Mesenchymal stem cell (in vitro differentiated cells and primary cell): ENCODE results near the gene GDF9.

Source experiments
- DNase-seq: peaks from one replicate; pipeline ENCODE4 v3.0.0-alpha.2; 2013
- H2AFZ ChIP-seq: one replicate; pipeline ENCODE4 v1.6.1; 2013; ENCODE audit warnings: low read depth, mild to moderate bottlenecking, control low read depth, inconsistent platforms, low read length, moderate library complexity
- H2AK5ac ChIP-seq: 2 replicates; pipeline ENCODE4 v1.6.1; 2013; ENCODE audit warnings: low read length, moderate library complexity, mild to moderate bottlenecking, inconsistent platforms; ENCODE audit not compliant: severe bottlenecking
- H2BK120ac ChIP-seq: one replicate; pipeline ENCODE4 v1.6.1; 2013; ENCODE audit warnings: low read depth, mild to moderate bottlenecking, inconsistent platforms, low read length, moderate library complexity
- H2BK12ac ChIP-seq, 2 experiments: one replicate each; pipeline ENCODE4 v1.6.1; 2013; ENCODE audit warnings: inconsistent platforms in 2 of 2, low read length in 2 of 2, mild to moderate bottlenecking in 2 of 2, moderate library complexity in 2 of 2, control low read depth in 1 of 2
- H2BK15ac ChIP-seq: one replicate; pipeline ENCODE4 v1.6.1; 2013; ENCODE audit warnings: mild to moderate bottlenecking, low read depth, inconsistent platforms; ENCODE audit not compliant: poor library complexity, severe bottlenecking
- H2BK5ac ChIP-seq: 2 replicates; pipeline ENCODE4 v1.6.1; 2013; ENCODE audit warnings: low read depth, mild to moderate bottlenecking, low read length, control low read depth, inconsistent platforms; ENCODE audit not compliant: poor library complexity, severe bottlenecking
- H3K14ac ChIP-seq, 2 experiments: one replicate each; pipeline ENCODE4 v1.6.1; 2013; ENCODE audit warnings: inconsistent platforms in 2 of 2, low read length in 2 of 2, control low read depth in 1 of 2, mild to moderate bottlenecking in 1 of 2, moderate library complexity in 1 of 2
- H3K18ac ChIP-seq, 2 experiments: one replicate each; pipeline ENCODE4 v1.6.1; 2013; ENCODE audit warnings: inconsistent platforms in 2 of 2, low read length in 2 of 2, control low read depth in 1 of 2, low read depth in 1 of 2, mild to moderate bottlenecking in 1 of 2
- H3K23ac ChIP-seq, 2 experiments: one replicate each; pipeline ENCODE4 v1.6.1; 2013; ENCODE audit warnings: inconsistent platforms in 2 of 2, low read length in 2 of 2, mild to moderate bottlenecking in 2 of 2, moderate library complexity in 2 of 2, control low read depth in 1 of 2
- H3K27ac ChIP-seq: 2 replicates; pipeline ENCODE4 v1.5.1; 2013; ENCODE audit warnings: mild to moderate bottlenecking, moderate library complexity, low read length, control low read depth, inconsistent platforms; ENCODE audit not compliant: poor library complexity, severe bottlenecking
- H3K27me3 ChIP-seq, 2 experiments: 2 replicates each; pipeline versions ENCODE4 v1.6.1 to v1.7.0; 2013; ENCODE audit warnings: low read length in 2 of 2, mild to moderate bottlenecking in 2 of 2, moderate library complexity in 2 of 2, control low read depth in 1 of 2, inconsistent platforms in 1 of 2; ENCODE audit not compliant: control insufficient read depth in 1 of 2, insufficient read depth in 1 of 2
- H3K36me3 ChIP-seq, 2 experiments: 2 replicates each; pipeline versions ENCODE4 v1.6.1 to v1.7.0; 2013; ENCODE audit warnings: low read length in 2 of 2, control low read depth in 1 of 2, inconsistent platforms in 1 of 2, low read depth in 1 of 2, mild to moderate bottlenecking in 1 of 2; ENCODE audit not compliant: insufficient read depth in 2 of 2, control insufficient read depth in 1 of 2
- H3K4ac ChIP-seq, 2 experiments: one replicate each; pipeline ENCODE4 v1.6.1; 2013; ENCODE audit warnings: inconsistent platforms in 2 of 2, low read length in 2 of 2, mild to moderate bottlenecking in 2 of 2, moderate library complexity in 2 of 2, control low read depth in 1 of 2, low read depth in 1 of 2
- H3K4me1 ChIP-seq: 2 replicates; pipeline ENCODE4 v1.6.1; 2013; ENCODE audit warnings: low read depth, low read length, control low read depth; ENCODE audit not compliant: control insufficient read depth, insufficient read depth
- H3K4me2 ChIP-seq: 2 replicates; pipeline ENCODE4 v1.6.1; 2013; ENCODE audit warnings: low read length, mild to moderate bottlenecking, inconsistent platforms; ENCODE audit not compliant: poor library complexity, severe bottlenecking
- H3K4me3 ChIP-seq, 2 experiments: 2 replicates each; pipeline versions ENCODE4 v1.5.1 to v1.7.0; 2013; ENCODE audit warnings: low read length in 2 of 2, mild to moderate bottlenecking in 2 of 2, control low read depth in 1 of 2, low read depth in 1 of 2; ENCODE audit not compliant: insufficient read depth in 1 of 2
- H3K79me1 ChIP-seq: replicated peaks from 2 replicates; pipeline ENCODE4 v1.6.1; 2013; ENCODE audit warnings: mild to moderate bottlenecking, control low read depth, low read length, inconsistent platforms; ENCODE audit not compliant: poor library complexity, severe bottlenecking
- H3K9ac ChIP-seq: 2 replicates; pipeline ENCODE4 v1.7.0; 2013; ENCODE audit warnings: mild to moderate bottlenecking, low read length, moderate library complexity
- H3K9me3 ChIP-seq: 2 replicates; pipeline ENCODE4 v1.7.0; 2013; ENCODE audit warnings: mild to moderate bottlenecking, low read length; ENCODE audit not compliant: control insufficient read depth
- H4K8ac ChIP-seq: one replicate; pipeline ENCODE4 v1.6.1; 2013; ENCODE audit warnings: inconsistent platforms, mild to moderate bottlenecking, low read length, moderate library complexity
- H4K91ac ChIP-seq: one replicate; pipeline ENCODE4 v1.6.1; 2013; ENCODE audit warnings: mild to moderate bottlenecking, low read length, inconsistent platforms
- WGBS: methylation state at CpG from one replicate; pipeline ENCODE4 v1.1.7; 2013; ENCODE audit warnings: mixed read lengths; 5-methylcytosine and 5-hydroxymethylcytosine counted together

The GDF9 gene

DNA sequence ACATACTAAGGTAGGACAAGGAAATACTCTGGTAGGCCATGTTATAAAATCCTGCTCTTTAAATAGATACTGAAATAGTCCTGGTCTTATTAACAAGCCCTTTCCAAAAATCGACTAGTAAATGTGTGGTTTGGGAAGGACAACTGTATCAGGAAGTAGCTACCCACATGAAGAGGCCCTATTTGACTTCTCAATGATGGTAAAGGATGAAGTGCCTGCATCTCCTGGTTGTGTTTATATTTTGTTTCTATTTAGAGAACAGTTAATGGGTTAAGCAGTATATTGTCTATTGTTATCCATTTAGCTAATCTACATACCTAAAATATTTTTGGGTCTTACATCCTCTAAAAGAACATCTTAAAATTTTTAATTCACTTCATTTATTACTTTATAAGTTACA is 12.5 kb downstream of the GDF9 start:
- no peaks in the 10 kb centered on the region for H3K79me1 ChIP-seq
- no peaks in the 10 kb centered on the region for H3K27me3 ChIP-seq
- H3K14ac ChIP-seq = no peak overlapping the region
- no peak overlapping the region for H2BK5ac ChIP-seq
- H2BK120ac ChIP-seq = no peak overlapping the region
- no peak overlapping the region for H3K23ac ChIP-seq
- WGBS = 60% methylated on average over 1 of the region's 1 CpG
- H3K4me2 ChIP-seq = no peak overlapping the region
- no peak overlapping the region for H2AK5ac ChIP-seq
- H3K4ac ChIP-seq = no peak overlapping the region
- no peak overlapping the region for H4K91ac ChIP-seq
- H2BK12ac ChIP-seq = no peak overlapping the region
- H3K4me1 ChIP-seq = no peaks in the 10 kb centered on the region
- no peak overlapping the region for H3K4me3 ChIP-seq
- H2BK15ac ChIP-seq = no peak overlapping the region
- H3K18ac ChIP-seq = no peak overlapping the region
- H3K36me3 ChIP-seq = no peaks in the 10 kb centered on the region
- no peak overlapping the region for H3K27ac ChIP-seq
- no peak for DNase-seq
- no peak overlapping the region for H3K9ac ChIP-seq
- no peak overlapping the region for H4K8ac ChIP-seq
- H3K9me3 ChIP-seq = no peaks in the 10 kb centered on the region
- H2AFZ ChIP-seq = no peak overlapping the region

DNA sequence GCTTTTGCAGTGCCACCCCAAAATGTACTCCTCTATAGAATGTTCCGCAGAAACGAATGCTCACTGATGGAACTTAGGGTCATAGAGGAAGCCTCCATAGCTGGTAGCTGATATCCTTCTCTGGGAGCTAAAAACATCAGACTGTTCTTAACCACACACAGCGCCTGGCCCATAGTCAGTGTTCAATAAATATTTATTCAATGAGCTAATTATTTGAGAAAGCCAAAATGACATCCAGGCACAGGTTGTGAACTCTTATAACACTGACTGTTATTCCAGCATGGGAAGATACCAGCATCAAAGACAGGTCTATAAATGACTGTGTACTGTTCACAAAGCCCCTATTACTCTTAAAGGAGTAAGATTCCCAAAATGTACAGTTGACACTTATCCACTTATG is 12.9 kb downstream of the GDF9 start:
- no peak overlapping the region for H2BK120ac ChIP-seq
- H3K9ac ChIP-seq = no peak overlapping the region
- no peaks in the 10 kb centered on the region for H3K4me1 ChIP-seq
- H3K36me3 ChIP-seq = no peaks in the 10 kb centered on the region
- DNase-seq = no peak
- H3K14ac ChIP-seq = no peak overlapping the region
- H2BK12ac ChIP-seq = no peak overlapping the region
- H2AFZ ChIP-seq = no peak overlapping the region
- H2BK15ac ChIP-seq = no peak overlapping the region
- H2BK5ac ChIP-seq = no peak overlapping the region
- WGBS = 95% methylated on average over 2 of the region's 3 CpGs
- H3K4me2 ChIP-seq = no peak overlapping the region
- no peak overlapping the region for H3K23ac ChIP-seq
- H3K27me3 ChIP-seq = no peaks in the 10 kb centered on the region
- H3K4ac ChIP-seq = no peak overlapping the region
- H3K79me1 ChIP-seq = no peaks in the 10 kb centered on the region
- no peak overlapping the region for H4K91ac ChIP-seq
- no peak overlapping the region for H3K27ac ChIP-seq
- H3K4me3 ChIP-seq = no peak overlapping the region
- H3K18ac ChIP-seq = no peak overlapping the region
- no peaks in the 10 kb centered on the region for H3K9me3 ChIP-seq
- H2AK5ac ChIP-seq = no peak overlapping the region
- H4K8ac ChIP-seq = no peak overlapping the region

DNA sequence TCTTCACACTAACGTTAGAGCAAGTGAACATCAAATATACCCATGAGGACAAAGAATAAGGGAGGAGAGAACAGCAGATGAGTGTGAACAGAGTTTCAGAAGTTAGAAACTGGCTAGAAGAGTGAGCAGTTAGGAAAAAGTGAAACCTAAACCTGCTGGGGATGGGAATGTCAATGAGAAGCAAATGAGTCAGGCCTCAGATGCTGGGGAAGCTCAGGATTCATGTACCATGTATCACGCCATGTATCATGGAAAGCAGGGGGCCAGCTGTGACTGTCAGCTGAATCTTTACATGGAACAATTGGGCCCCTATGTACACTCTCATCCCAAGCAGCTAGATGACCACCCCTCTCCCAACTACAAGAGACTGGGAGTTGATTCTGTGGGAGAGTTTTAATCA is 16.2 kb downstream of the GDF9 start:
- Histone ChIP-seq H3K14ac (no peak overlapping the region), H3K27ac (no peak overlapping the region), H3K18ac (no peak overlapping the region), H3K9me3 (no peaks in the 10 kb centered on the region), H2BK15ac (no peak overlapping the region), H4K8ac (no peak overlapping the region), H2AK5ac (no peak overlapping the region), H3K23ac (no peak overlapping the region), H2BK12ac (no peak overlapping the region), H2BK5ac (no peak overlapping the region), H3K4me3 (no peak overlapping the region), H3K36me3 (no peaks in the 10 kb centered on the region), H3K9ac (no peak overlapping the region), H3K4me2 (no peak overlapping the region), H2AFZ (no peak overlapping the region), H3K27me3 (no peaks in the 10 kb centered on the region), H3K4me1 (no peaks in the 10 kb centered on the region), H4K91ac (no peak overlapping the region), H3K4ac (no peak overlapping the region), H3K79me1 (no peaks in the 10 kb centered on the region), H2BK120ac (no peak overlapping the region)
- peak; percentile 55 for DNase-seq
- WGBS = 100% methylated on average over 2 of the region's 2 CpGs

DNA sequence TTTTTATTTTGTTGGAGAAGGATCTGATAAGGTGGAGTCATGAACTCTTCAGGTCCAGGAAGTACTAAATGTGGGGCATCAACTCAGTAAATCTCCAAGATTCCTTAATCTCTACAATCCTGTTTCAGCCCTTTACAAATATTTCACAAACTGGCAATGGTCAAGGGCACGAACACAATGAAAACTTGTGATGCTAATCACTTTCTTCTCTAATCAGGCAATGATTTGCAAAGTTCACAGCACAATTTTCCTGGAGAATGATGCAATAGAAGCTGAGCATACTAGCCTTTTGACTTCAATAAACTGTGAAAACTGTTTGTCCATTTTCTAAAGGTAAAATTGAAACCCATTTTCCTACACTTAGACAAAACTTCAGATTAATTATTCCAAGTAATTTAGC is 16.9 kb downstream of the GDF9 start:
- no peak overlapping the region for H3K27ac ChIP-seq
- no peaks in the 10 kb centered on the region for H3K79me1 ChIP-seq
- no peaks in the 10 kb centered on the region for H3K4me1 ChIP-seq
- H3K23ac ChIP-seq = no peak overlapping the region
- H4K91ac ChIP-seq = no peak overlapping the region
- no peak overlapping the region for H3K4me2 ChIP-seq
- no peak overlapping the region for H2BK5ac ChIP-seq
- no peak overlapping the region for H2BK12ac ChIP-seq
- H3K27me3 ChIP-seq = no peaks in the 10 kb centered on the region
- H3K18ac ChIP-seq = no peak overlapping the region
- no peak overlapping the region for H2BK120ac ChIP-seq
- H2BK15ac ChIP-seq = no peak overlapping the region
- no peak overlapping the region for H3K9ac ChIP-seq
- H4K8ac ChIP-seq = no peak overlapping the region
- H3K36me3 ChIP-seq = no peaks in the 10 kb centered on the region
- H2AFZ ChIP-seq = no peak overlapping the region
- 74% methylated on average over 1 of the region's 1 CpG for WGBS
- H3K4ac ChIP-seq = no peak overlapping the region
- H2AK5ac ChIP-seq = no peak overlapping the region
- DNase-seq = no peak
- H3K9me3 ChIP-seq = no peaks in the 10 kb centered on the region
- H3K4me3 ChIP-seq = no peak overlapping the region
- H3K14ac ChIP-seq = no peak overlapping the region
